HCT116 (cell line): ENCODE results near the gene NLE1. TPM values are rescaled to one million over a fixed set of nuclear protein-coding genes. Genes with fewer than 3 reads are reported as not detected.

ENCODE experiments used
- ATAC-seq: fragments of 200-7000 bp; cut with Tn5 transposase; 2 replicates; pipeline ENCODE4 v1.9.1; 2020; ENCODE audit warnings: mild to moderate bottlenecking, moderate library complexity
- BruUV-seq: library from RNA; stranded (reverse); fragments of 400-500 nt; replicated peaks from 2 replicates; lab custom pipeline; 2021; lab: Mats Ljungman, UMichigan
- CTCF ChIA-PET: fragments of 300-600 bp; sonication (Branson Sonifier 250); formaldehyde crosslinking; loops from one replicate; lab custom pipeline; 2021; ENCODE audit warnings: antibody characterized with exemption; lab: Charles Lee
- POLR2A ChIA-PET: fragments of 300-600, 350-600 bp; sonication (Branson Sonifier 250); formaldehyde crosslinking; loops from one replicate; lab custom pipeline; 2021; ENCODE audit warnings: antibody characterized with exemption; lab: Charles Lee
- RAD21 ChIA-PET, 2 experiments: fragments of 300-600 bp; sonication (Branson Sonifier 250); formaldehyde crosslinking; loops; one replicate each; lab custom pipeline; 2023; ENCODE audit warnings: low total read pairs in 2 of 2; ENCODE audit not compliant: uncharacterized antibody in 2 of 2, unreplicated experiment in 2 of 2, low non-redundant PET in 1 of 2; lab: Charles Lee
- DNase-seq: peaks from one replicate; pipeline ENCODE4 v3.0.0-alpha.2; 2010; ENCODE audit warnings: low read depth, low spot score
- H2AFZ ChIP-seq: fragments of 200-600 bp; shearing (Covaris generic), sonication (generic); 2 replicates; pipeline ENCODE4 v1.6.1; 2017; ENCODE audit warnings: low read depth, mixed run types, mixed read lengths, antibody characterized with exemption, low read length; ENCODE audit not compliant: poor library complexity, severe bottlenecking
- H3K27ac ChIP-seq: 2 replicates; pipeline ENCODE4 v1.5.1; 2012; ENCODE audit warnings: low read depth, low read length
- H3K27me3 ChIP-seq: fragments of 200-600 bp; sonication (generic); 2 replicates; pipeline ENCODE4 v1.6.1; 2016; ENCODE audit warnings: mixed run types, low read length, mixed read lengths; ENCODE audit not compliant: insufficient read depth
- H3K36me3 ChIP-seq, 2 experiments: fragments of 200-500 bp in 1 of 2; fragments of 200-600 bp in 1 of 2; sonication (Bioruptor generic) in 1 of 2; sonication (generic) in 1 of 2; 2 replicates each; pipeline versions ENCODE4 v1.5.1 to v1.6.1; 2014 to 2016; ENCODE audit warnings: low read length in 2 of 2, inconsistent platforms in 1 of 2, mixed read lengths in 1 of 2, mixed run types in 1 of 2; ENCODE audit not compliant: insufficient read depth in 2 of 2, control insufficient read depth in 1 of 2
- H3K4me1 ChIP-seq, 2 experiments: fragments of 200-600 bp in 1 of 2; sonication (generic) in 1 of 2; 2 replicates each; pipeline versions ENCODE4 v1.5.1 to v1.6.1; 2012 to 2017; ENCODE audit warnings: low read length in 2 of 2, inconsistent platforms in 1 of 2, mild to moderate bottlenecking in 1 of 2, mixed read lengths in 1 of 2, mixed run types in 1 of 2, moderate library complexity in 1 of 2; ENCODE audit not compliant: insufficient read depth in 2 of 2, control insufficient read depth in 1 of 2
- H3K4me2 ChIP-seq: fragments of 200-600 bp; sonication (generic); 2 replicates; pipeline ENCODE4 v1.6.1; 2017; ENCODE audit warnings: mixed run types, low read length, mixed read lengths
- H3K4me3 ChIP-seq, 2 experiments: fragments of 200-600 bp in 1 of 2; sonication (generic) in 1 of 2; replicated peaks in 1 of 2; 2 replicates each; pipeline ENCODE4 v1.5.1; 2011 to 2016; ENCODE audit warnings: low read length in 2 of 2, control low read depth in 1 of 2, low read depth in 1 of 2, mild to moderate bottlenecking in 1 of 2, mixed read lengths in 1 of 2, mixed run types in 1 of 2
- H3K79me2 ChIP-seq: fragments of 200-600 bp; sonication (generic); 2 replicates; pipeline ENCODE4 v1.6.1; 2017; ENCODE audit warnings: mild to moderate bottlenecking, mixed run types, low read length, moderate library complexity, mixed read lengths; ENCODE audit not compliant: insufficient read depth
- H3K9ac ChIP-seq: fragments of 200-600 bp; sonication (generic); 2 replicates; pipeline ENCODE4 v1.6.1; 2016; ENCODE audit warnings: low read length, mixed read lengths
- H3K9me2 ChIP-seq: fragments of 200-600 bp; sonication (generic), shearing (Covaris generic); 2 replicates; pipeline ENCODE4 v1.6.1; 2017; ENCODE audit warnings: mixed run types, mild to moderate bottlenecking, moderate library complexity; ENCODE audit not compliant: insufficient read depth
- H3K9me3 ChIP-seq, 2 experiments: fragments of 200-500 bp in 1 of 2; fragments of 200-600 bp in 1 of 2; sonication (Bioruptor generic) in 1 of 2; sonication (generic) in 1 of 2; 2 replicates each; pipeline ENCODE4 v1.6.1; 2014 to 2017; ENCODE audit warnings: low read length in 2 of 2, mixed read lengths in 2 of 2, inconsistent platforms in 1 of 2, low read depth in 1 of 2, mild to moderate bottlenecking in 1 of 2, mixed run types in 1 of 2, moderate library complexity in 1 of 2; ENCODE audit not compliant: control insufficient read depth in 1 of 2, insufficient read depth in 1 of 2
- H4K20me1 ChIP-seq: fragments of 200-600 bp; sonication (generic), shearing (Covaris generic); 2 replicates; pipeline ENCODE4 v1.6.1; 2017; ENCODE audit warnings: mixed run types, mild to moderate bottlenecking, moderate library complexity; ENCODE audit not compliant: insufficient read depth
- CBX3 ChIP-seq: IDR thresholded peaks from 2 replicates; pipeline ENCODE4 v1.6.1; 2012; ENCODE audit warnings: low read depth
- CEBPB ChIP-seq: IDR thresholded peaks from 2 replicates; pipeline ENCODE4 v1.6.1; 2012; ENCODE audit warnings: low read depth
- CTCF ChIP-seq, 3 experiments: fragments of 200-600 bp in 1 of 3; sonication (generic) in 1 of 3; IDR thresholded peaks in 2 of 3; conservative IDR thresholded peaks in 1 of 3; 2 replicates each; pipeline ENCODE4 v1.5.1; 2012 to 2017; ENCODE audit warnings: low read depth in 2 of 3, low read length in 2 of 3, antibody characterized with exemption in 1 of 3, borderline replicate concordance in 1 of 3, control low read depth in 1 of 3, mild to moderate bottlenecking in 1 of 3, mixed read lengths in 1 of 3, mixed run types in 1 of 3, moderate library complexity in 1 of 3; ENCODE audit not compliant: insufficient read depth in 1 of 3
- EGR1 ChIP-seq: IDR thresholded peaks from 2 replicates; pipeline ENCODE4 v1.6.1; 2012; ENCODE audit warnings: low read depth
- ELF1 ChIP-seq: IDR thresholded peaks from 2 replicates; pipeline ENCODE4 v1.6.1; 2012; ENCODE audit warnings: low read depth, borderline replicate concordance
- EZH2 ChIP-seq: fragments of 200-600 bp; sonication (generic); IDR thresholded peaks from 2 replicates; pipeline ENCODE4 v1.6.1; 2017; ENCODE audit warnings: antibody characterized with exemption, mixed run types
- MAX ChIP-seq: IDR thresholded peaks from 2 replicates; pipeline ENCODE4 v1.6.1; 2012
- POLR2A ChIP-seq: IDR thresholded peaks from 2 replicates; pipeline ENCODE4 v1.7.0; 2011; ENCODE audit warnings: borderline replicate concordance; ENCODE audit not compliant: insufficient read depth, insufficient read length; ENCODE audit errors: extremely low read depth
- POLR2AphosphoS5 ChIP-seq: IDR thresholded peaks from 2 replicates; pipeline ENCODE4 v1.6.1; 2011; ENCODE audit warnings: mild to moderate bottlenecking, low read depth, low read length, moderate library complexity
- RAD21 ChIP-seq: IDR thresholded peaks from 2 replicates; pipeline ENCODE4 v1.6.1; 2012; ENCODE audit warnings: low read depth, mild to moderate bottlenecking
- REST ChIP-seq: IDR thresholded peaks from 2 replicates; pipeline ENCODE4 v1.6.1; 2012; ENCODE audit warnings: low read depth
- SIN3A ChIP-seq: IDR thresholded peaks from 2 replicates; pipeline ENCODE4 v1.6.1; 2012; ENCODE audit warnings: low read depth
- SP1 ChIP-seq: IDR thresholded peaks from 2 replicates; pipeline ENCODE4 v1.6.1; 2012; ENCODE audit warnings: low read depth
- SRF ChIP-seq: IDR thresholded peaks from 2 replicates; pipeline ENCODE4 v1.6.1; 2012; ENCODE audit warnings: low read depth
- TCF7L2 ChIP-seq: IDR thresholded peaks from 2 replicates; pipeline ENCODE4 v1.7.0; 2011; ENCODE audit warnings: borderline replicate concordance, inconsistent platforms; ENCODE audit not compliant: insufficient read depth, insufficient read length; ENCODE audit errors: extremely low read depth
- ZBTB33 ChIP-seq: IDR thresholded peaks from 2 replicates; pipeline ENCODE4 v1.6.1; 2011; ENCODE audit warnings: mild to moderate bottlenecking, low read length, moderate library complexity; ENCODE audit not compliant: insufficient replicate concordance; ENCODE audit errors: extremely low read depth
- ZFX ChIP-seq: fragments of 450-650 bp; IDR thresholded peaks from 2 replicates; pipeline ENCODE4 v1.6.1; 2017
- ZNF274 ChIP-seq: fragments of 200-500 bp; sonication (Bioruptor generic); IDR thresholded peaks from 2 replicates; pipeline ENCODE4 v1.6.1; 2014; ENCODE audit warnings: mild to moderate bottlenecking, low read depth, low read length, inconsistent platforms
- intact Hi-C: fragments of 100-400 bp; cut with micrococcal nuclease; formaldehyde crosslinking; loops from 2 replicates; pipeline ENCODE4 v1.10.0; 2022
- total RNA-seq: library from RNA; stranded (reverse); gene quantifications from one replicate; pipeline ENCODE4 v1.2.1, GENCODE V29; 2021; ENCODE audit not compliant: unreplicated experiment

The NLE1 gene
- total RNA-seq, 1 experiment from 2014 or later, result 55.5 TPM

- Histone ChIP-seq H3K9me3 (no peaks in the 10 kb centered on the region), H3K9ac (no peak overlapping the region), H3K36me3 (peaks cover 51 to 89% of the 10 kb centered on the region in 2 experiments), H3K27ac (no peak overlapping the region), H3K4me2 (no peak overlapping the region), H2AFZ (no peak overlapping the region), H4K20me1 (no peaks in the 10 kb centered on the region; the same call in 1 of the 2 replicates), H3K9me2 (no peaks in the 10 kb centered on the region), H3K27me3 (no peaks in the 10 kb centered on the region), H3K79me2 (peaks cover 27% of the 10 kb centered on the region), H3K4me1 (no peaks in the 10 kb centered on the region), H3K4me3 (no peak overlapping the region)
- BruUV-seq, result no TSS peak
- ChIA-PET CTCF (no interaction called here), POLR2A (no interaction called here), RAD21 (no interaction called here)
- intact Hi-C loops, result no loop called here
- no peak for DNase-seq
- TF ChIP-seq RAD21 (no peak), SP1 (no peak), EZH2 (no peak), TCF7L2 (no peak), MAX (no peak), CEBPB (no peak), ZFX (no peak), POLR2A (no peak), ZNF274 (no peak), REST (no peak), SIN3A (no peak), CBX3 (no peak), ELF1 (no peak), SRF (no peak), ZBTB33 (no peak), CTCF (IDR thresholded peaks at IDR 0.05 in 2 of 3, conservative IDR thresholded peaks at IDR 0.05 in 1 of 3; ENCODE audit: borderline replicate concordance in 1 of 3, insufficient read depth in 1 of 3, low read depth in 2 of 3, low read length in 2 of 3) (no peak), EGR1 (no peak), POLR2AphosphoS5 (no peak)
- no peak for ATAC-seq
Observed at GRCh38 chr17:35135322-35135721, 6.8 kb downstream of the NLE1 start.
